Neural progenitor cell (in vitro differentiated cells): Measurements from ENCODE around the gene PLXNA4.

Experiments
- EZH2 ChIP-seq: fragments of 200-600 bp; sonication (generic); IDR thresholded peaks from 2 replicates; pipeline ENCODE4 v1.6.1; 2017; ENCODE audit warnings: antibody characterized with exemption, mild to moderate bottlenecking, moderate library complexity
- TF ChIP-seq, protein P1 (sequence below): fragments of 200-600 bp; sonication (generic); IDR thresholded peaks from 2 replicates; pipeline ENCODE4 v1.5.1; 2017; ENCODE audit warnings: antibody characterized with exemption, mild to moderate bottlenecking

DNA sequence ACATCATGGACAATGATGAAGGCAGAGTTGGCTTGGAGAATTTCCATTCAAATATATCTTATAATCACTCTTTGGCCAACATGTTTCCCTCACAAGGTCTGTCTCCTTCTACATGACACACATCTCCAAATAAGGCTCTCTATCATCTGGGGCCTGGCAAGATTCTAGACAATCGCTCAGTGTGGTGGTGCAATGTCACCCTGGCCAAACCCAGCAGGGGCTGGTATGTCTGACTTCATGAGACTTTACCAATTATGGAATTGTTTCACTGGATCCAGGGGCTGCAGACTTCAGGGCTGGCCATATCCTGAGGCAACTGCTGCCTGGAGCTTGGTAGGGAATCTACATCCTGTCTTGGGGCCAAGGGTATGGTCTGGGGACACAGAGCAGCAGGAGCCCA is 319.0 kb downstream of the PLXNA4 start:
- TF ChIP-seq EZH2, result no peak
- TF ChIP-seq, protein P1, sequence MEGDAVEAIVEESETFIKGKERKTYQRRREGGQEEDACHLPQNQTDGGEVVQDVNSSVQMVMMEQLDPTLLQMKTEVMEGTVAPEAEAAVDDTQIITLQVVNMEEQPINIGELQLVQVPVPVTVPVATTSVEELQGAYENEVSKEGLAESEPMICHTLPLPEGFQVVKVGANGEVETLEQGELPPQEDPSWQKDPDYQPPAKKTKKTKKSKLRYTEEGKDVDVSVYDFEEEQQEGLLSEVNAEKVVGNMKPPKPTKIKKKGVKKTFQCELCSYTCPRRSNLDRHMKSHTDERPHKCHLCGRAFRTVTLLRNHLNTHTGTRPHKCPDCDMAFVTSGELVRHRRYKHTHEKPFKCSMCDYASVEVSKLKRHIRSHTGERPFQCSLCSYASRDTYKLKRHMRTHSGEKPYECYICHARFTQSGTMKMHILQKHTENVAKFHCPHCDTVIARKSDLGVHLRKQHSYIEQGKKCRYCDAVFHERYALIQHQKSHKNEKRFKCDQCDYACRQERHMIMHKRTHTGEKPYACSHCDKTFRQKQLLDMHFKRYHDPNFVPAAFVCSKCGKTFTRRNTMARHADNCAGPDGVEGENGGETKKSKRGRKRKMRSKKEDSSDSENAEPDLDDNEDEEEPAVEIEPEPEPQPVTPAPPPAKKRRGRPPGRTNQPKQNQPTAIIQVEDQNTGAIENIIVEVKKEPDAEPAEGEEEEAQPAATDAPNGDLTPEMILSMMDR, result no peak
